Upper lobe of left lung (tissue), 6 donors: Measurements from ENCODE around the gene OR8B8. TPM values are rescaled to one million over a fixed set of nuclear protein-coding genes. Genes with fewer than 3 reads are reported as not detected.

Experiments
- ATAC-seq, 2 donors: fragments of 200-7000 bp; cut with Tn5 transposase; one replicate each; pipeline ENCODE4 v1.9.1; 2022; ENCODE audit warnings: mild to moderate bottlenecking in 2 of 2, moderate library complexity in 2 of 2; ENCODE audit not compliant: low FRiP score in 2 of 2
- DNase-seq, 2 donors: peaks; one replicate each; pipeline ENCODE4 v3.0.0-alpha.2; 2019 to 2020
- H3K27ac ChIP-seq, 4 donors: fragments of 200-600 bp; sonication (generic); one replicate each; pipeline ENCODE4 v1.5.1; 2016 to 2019
- H3K27me3 ChIP-seq, 4 donors: fragments of 200-600 bp; sonication (generic); one replicate each; pipeline ENCODE4 v1.5.1; 2017 to 2019
- H3K36me3 ChIP-seq, 4 donors: fragments of 200-600 bp; sonication (generic); one replicate each; pipeline ENCODE4 v1.5.1; 2016 to 2019
- H3K4me1 ChIP-seq, 4 donors: fragments of 200-600 bp; sonication (generic); one replicate each; pipeline ENCODE4 v1.5.1; 2018 to 2019
- H3K4me3 ChIP-seq, 4 donors: fragments of 200-600 bp; sonication (generic); one replicate each; pipeline ENCODE4 v1.5.1; 2017 to 2019; ENCODE audit warnings: mild to moderate bottlenecking in 2 of 4, moderate library complexity in 1 of 4
- H3K9me3 ChIP-seq, 4 donors: fragments of 200-600 bp; sonication (generic); one replicate each; pipeline ENCODE4 v1.5.1; 2018 to 2019
- CTCF ChIP-seq, 6 experiments: fragments of 450-650 bp in 4 of 6; fragments of 200-600 bp in 2 of 6; sonication (generic) in 2 of 6; IDR thresholded peaks; one replicate each; pipeline ENCODE4 v1.5.1; 2016 to 2019; ENCODE audit warnings: antibody characterized with exemption in 6 of 6
- EP300 ChIP-seq, 4 donors: sonication (generic); formaldehyde crosslinking; IDR thresholded peaks; one replicate each; pipeline ENCODE4 v1.5.1; 2017; ENCODE audit warnings: antibody characterized with exemption in 4 of 4, control low read depth in 2 of 4
- POLR2A ChIP-seq, 4 donors: fragments of 450-650 bp; IDR thresholded peaks; one replicate each; pipeline ENCODE4 v1.5.1; 2016 to 2017; ENCODE audit warnings: antibody characterized with exemption in 4 of 4, mild to moderate bottlenecking in 2 of 4
- POLR2AphosphoS5 ChIP-seq, 2 donors: sonication (generic); formaldehyde crosslinking; IDR thresholded peaks; one replicate each; pipeline ENCODE4 v1.5.1; 2017; ENCODE audit warnings: antibody characterized with exemption in 2 of 2
- WGBS, 2 donors: methylation state at CpG; one replicate each; pipeline ENCODE4 v1.1.5; 2017 to 2018; 5-methylcytosine and 5-hydroxymethylcytosine counted together
- total RNA-seq, 6 donors: library from RNA; depleted of rRNA in 4 of 6; stranded (reverse); fragments of >200 nt in 4 of 6; gene quantifications; one replicate each; pipeline versions ENCODE4 v1.1.0 to v1.2.1, GENCODE V29; 2016 to 2021
- donor health status: DM: no; HTN: no; CAD: no; lungs with moderate emphysema.
- donor health status: DM: no; HTN: yes; CAD: no; lungs with severe emphysema.

The OR8B8 gene, protein sequence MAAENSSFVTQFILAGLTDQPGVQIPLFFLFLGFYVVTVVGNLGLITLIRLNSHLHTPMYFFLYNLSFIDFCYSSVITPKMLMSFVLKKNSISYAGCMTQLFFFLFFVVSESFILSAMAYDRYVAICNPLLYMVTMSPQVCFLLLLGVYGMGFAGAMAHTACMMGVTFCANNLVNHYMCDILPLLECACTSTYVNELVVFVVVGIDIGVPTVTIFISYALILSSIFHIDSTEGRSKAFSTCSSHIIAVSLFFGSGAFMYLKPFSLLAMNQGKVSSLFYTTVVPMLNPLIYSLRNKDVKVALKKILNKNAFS
- total RNA-seq = not detected

GRCh38 chr11:124445646-124446150 is at the start of gene OR8B8:
Gene OR8B8 (minus strand): TSS chr11:124445696. CDS start chr11:124441085, 4,611 bp downstream.
- no peaks in the 10 kb centered on the region for H3K36me3 ChIP-seq
- DNase-seq (no peak), ATAC-seq (no peak)
- no peaks in the 10 kb centered on the region for H3K9me3 ChIP-seq
- H3K4me1 ChIP-seq = no peaks in the 10 kb centered on the region
- H3K27ac ChIP-seq = no peak within 1 kb of the TSS
- no peak for TF ChIP-seq POLR2AphosphoS5 (IDR thresholded peaks at IDR 0.05)
- no peak for TF ChIP-seq POLR2A (IDR thresholded peaks at IDR 0.05)
- TF ChIP-seq EP300 (IDR thresholded peaks at IDR 0.05) = no peak
- no peak for TF ChIP-seq CTCF (IDR thresholded peaks at IDR 0.05)
- H3K27me3 ChIP-seq = no peaks in the 10 kb centered on the region
- 93% methylated on average over 1 of the region's 1 CpG for WGBS, 2 donors
- no peak within 1 kb of the TSS for H3K4me3 ChIP-seq

- H3K27ac ChIP-seq = no peak overlapping the region
- H3K36me3 ChIP-seq = no peaks in the 10 kb centered on the region
- WGBS, 2 donors = 71 to 75% methylated on average over 4 of the region's 4 CpGs
- ATAC-seq (no peak), DNase-seq (no peak)
- no peaks in the 10 kb centered on the region for H3K9me3 ChIP-seq
- H3K4me1 ChIP-seq = no peaks in the 10 kb centered on the region
- H3K27me3 ChIP-seq = no peaks in the 10 kb centered on the region
- TF ChIP-seq EP300 (IDR thresholded peaks at IDR 0.05) (no peak), POLR2A (IDR thresholded peaks at IDR 0.05) (no peak), CTCF (IDR thresholded peaks at IDR 0.05) (no peak), POLR2AphosphoS5 (IDR thresholded peaks at IDR 0.05) (no peak)
- H3K4me3 ChIP-seq = no peak overlapping the region
Observed at GRCh38 chr11:124493016-124493655, 47.6 kb upstream of the OR8B8 start.

DNA sequence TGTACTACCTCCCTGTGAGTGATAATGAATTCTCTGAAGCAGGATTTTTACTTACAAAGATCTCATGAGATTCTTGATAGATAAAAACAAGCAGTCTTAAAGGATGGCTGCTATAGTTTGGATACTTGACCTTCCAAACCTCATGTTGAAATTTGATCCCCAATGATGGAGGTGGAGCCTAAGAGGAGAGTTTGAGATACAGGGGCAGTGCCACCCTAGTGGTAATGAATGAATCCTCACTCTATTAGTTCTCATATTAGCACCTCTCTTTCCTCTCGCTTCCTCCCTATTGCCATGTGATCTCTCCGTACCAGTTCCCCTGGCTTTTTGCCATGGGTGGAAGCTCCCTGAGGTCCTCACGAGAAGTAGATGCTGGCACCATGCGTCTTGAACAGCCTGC is 37.9 kb upstream of the OR8B8 start:
- WGBS, 2 donors = 76 to 86% methylated on average over 3 to 4 of the region's 4 CpGs
- Histone ChIP-seq H3K4me1 (no peaks in the 10 kb centered on the region), H3K27me3 (no peaks in the 10 kb centered on the region), H3K27ac (no peak overlapping the region), H3K4me3 (no peak overlapping the region), H3K36me3 (no peaks in the 10 kb centered on the region), H3K9me3 (no peaks in the 10 kb centered on the region)
- DNase-seq = no peak
- no peak for ATAC-seq
- TF ChIP-seq POLR2AphosphoS5 (IDR thresholded peaks at IDR 0.05) (no peak), POLR2A (IDR thresholded peaks at IDR 0.05) (no peak), EP300 (IDR thresholded peaks at IDR 0.05) (no peak), CTCF (IDR thresholded peaks at IDR 0.05) (no peak)

DNA sequence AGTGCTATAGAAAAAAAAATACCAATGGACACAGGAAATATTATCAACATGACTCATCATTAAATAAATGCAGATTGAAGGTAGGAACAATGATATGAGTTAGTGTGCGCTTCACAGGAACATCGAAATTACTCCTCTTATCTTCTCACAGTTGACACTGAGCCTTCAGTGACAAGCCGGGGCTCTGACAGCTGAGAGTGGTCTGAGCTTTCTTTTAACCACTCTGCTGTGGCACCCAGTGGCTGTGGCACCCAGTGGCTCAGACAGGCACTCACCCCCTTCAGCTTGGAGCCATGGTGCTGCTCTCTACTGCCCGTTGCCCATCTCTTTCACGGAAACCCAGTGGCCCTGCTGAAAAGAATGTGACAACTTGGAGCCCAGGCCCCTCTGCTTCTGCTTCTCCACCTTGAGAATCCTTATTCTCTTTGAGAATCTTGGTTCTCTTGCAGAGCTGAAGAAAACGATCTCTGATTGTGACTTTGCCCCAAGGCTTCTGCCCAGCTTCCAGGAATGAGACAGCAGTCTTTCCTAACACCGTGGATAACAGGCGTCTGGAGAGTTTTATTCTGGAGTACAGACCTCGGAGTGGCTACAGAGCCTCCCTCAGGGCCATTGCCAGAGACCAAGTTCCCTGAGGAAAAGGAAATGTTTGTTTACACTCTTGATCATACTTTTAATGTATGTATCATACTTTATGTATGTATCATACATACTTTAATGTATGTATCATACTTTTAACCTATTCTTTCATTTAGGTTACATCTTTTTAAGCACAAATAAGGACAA is 37.1 kb upstream of the OR8B8 start:
- Histone ChIP-seq H3K9me3 (no peaks in the 10 kb centered on the region), H3K4me1 (no peaks in the 10 kb centered on the region), H3K36me3 (no peaks in the 10 kb centered on the region), H3K4me3 (no peak overlapping the region), H3K27me3 (no peaks in the 10 kb centered on the region), H3K27ac (no peak overlapping the region)
- 67 to 68% methylated on average over 9 of the region's 9 CpGs for WGBS, 2 donors
- TF ChIP-seq CTCF (IDR thresholded peaks at IDR 0.05) (no peak), EP300 (IDR thresholded peaks at IDR 0.05) (no peak), POLR2AphosphoS5 (IDR thresholded peaks at IDR 0.05) (no peak), POLR2A (IDR thresholded peaks at IDR 0.05) (no peak)
- DNase-seq (no peak), ATAC-seq (no peak)
